Prostate gland (tissue), 2 donors: ENCODE results near the gene SMG6.

ENCODE experiments used
- POLR2A ChIP-seq: fragments of 450-650 bp; IDR thresholded peaks from one replicate; pipeline ENCODE4 v1.6.1; 2016; ENCODE audit warnings: antibody characterized with exemption, mild to moderate bottlenecking
- TF ChIP-seq, protein P1 (sequence below), 4 experiments: fragments of 200-600 bp in 2 of 4; fragments of 450-650 bp in 2 of 4; sonication (generic) in 2 of 4; IDR thresholded peaks; 1 replicate in 3 of 4; 2 replicates in 1 of 4; pipeline ENCODE4 v1.5.1; 2016 to 2019; ENCODE audit warnings: antibody characterized with exemption in 4 of 4, mild to moderate bottlenecking in 2 of 4, moderate library complexity in 2 of 4

DNA sequence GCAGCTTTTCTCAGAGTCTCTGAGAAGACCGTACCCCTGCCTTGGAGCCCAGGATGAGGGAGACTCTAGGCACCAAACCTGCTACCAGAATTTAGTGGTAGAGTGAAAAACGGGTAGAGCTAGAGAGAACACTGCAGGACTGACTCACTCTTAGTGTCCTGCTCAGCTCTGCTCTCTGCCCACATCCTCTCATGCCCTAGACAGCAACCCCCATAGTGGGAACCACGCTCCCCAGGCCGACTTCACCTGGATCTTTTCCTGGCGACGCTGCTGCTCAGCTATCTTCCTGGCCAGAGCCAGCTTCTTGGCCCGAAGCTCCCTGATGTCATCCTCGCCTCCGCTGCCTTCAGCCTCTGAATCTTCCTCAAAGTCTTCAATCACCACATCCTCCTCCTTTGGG is 222.0 kb downstream of the SMG6 start:
- TF ChIP-seq, protein P1, sequence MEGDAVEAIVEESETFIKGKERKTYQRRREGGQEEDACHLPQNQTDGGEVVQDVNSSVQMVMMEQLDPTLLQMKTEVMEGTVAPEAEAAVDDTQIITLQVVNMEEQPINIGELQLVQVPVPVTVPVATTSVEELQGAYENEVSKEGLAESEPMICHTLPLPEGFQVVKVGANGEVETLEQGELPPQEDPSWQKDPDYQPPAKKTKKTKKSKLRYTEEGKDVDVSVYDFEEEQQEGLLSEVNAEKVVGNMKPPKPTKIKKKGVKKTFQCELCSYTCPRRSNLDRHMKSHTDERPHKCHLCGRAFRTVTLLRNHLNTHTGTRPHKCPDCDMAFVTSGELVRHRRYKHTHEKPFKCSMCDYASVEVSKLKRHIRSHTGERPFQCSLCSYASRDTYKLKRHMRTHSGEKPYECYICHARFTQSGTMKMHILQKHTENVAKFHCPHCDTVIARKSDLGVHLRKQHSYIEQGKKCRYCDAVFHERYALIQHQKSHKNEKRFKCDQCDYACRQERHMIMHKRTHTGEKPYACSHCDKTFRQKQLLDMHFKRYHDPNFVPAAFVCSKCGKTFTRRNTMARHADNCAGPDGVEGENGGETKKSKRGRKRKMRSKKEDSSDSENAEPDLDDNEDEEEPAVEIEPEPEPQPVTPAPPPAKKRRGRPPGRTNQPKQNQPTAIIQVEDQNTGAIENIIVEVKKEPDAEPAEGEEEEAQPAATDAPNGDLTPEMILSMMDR (IDR thresholded peaks at IDR 0.05): no peak
- no peak for TF ChIP-seq POLR2A
